GM23338 (cell line): ENCODE measurements around the gene ALG9. TPM values are rescaled to one million over a fixed set of nuclear protein-coding genes. Genes with fewer than 3 reads are reported as not detected.

Source experiments
- ATAC-seq: fragments of 200-7000 bp; cut with Tn5 transposase; 3 replicates; pipeline ENCODE4 v1.9.1; 2020
- DNase-seq: peaks from one replicate; pipeline ENCODE4 v3.0.0-alpha.2; 2015; ENCODE audit warnings: low spot score
- H2AFZ ChIP-seq: fragments of 200-600 bp; sonication (generic); 2 replicates; pipeline ENCODE4 v1.8.0; 2016; ENCODE audit warnings: antibody characterized with exemption, mild to moderate bottlenecking, moderate library complexity
- H3F3A ChIP-seq: fragments of 200-600 bp; sonication (generic); replicated peaks from 2 replicates; pipeline ENCODE4 v1.8.0; 2017; ENCODE audit warnings: antibody characterized with exemption, mixed run types, low read depth
- H3K27ac ChIP-seq: fragments of 200-600 bp; sonication (generic); 2 replicates; pipeline ENCODE4 v1.6.1; 2016; ENCODE audit warnings: low read depth
- H3K27me3 ChIP-seq: fragments of 200-600 bp; sonication (generic); 2 replicates; pipeline ENCODE4 v1.8.0; 2016; ENCODE audit warnings: mild to moderate bottlenecking, mixed run types, moderate library complexity; ENCODE audit not compliant: insufficient read depth
- H3K36me3 ChIP-seq: fragments of 200-600 bp; sonication (generic); 2 replicates; pipeline ENCODE4 v1.8.0; 2016; ENCODE audit warnings: mild to moderate bottlenecking; ENCODE audit not compliant: insufficient read depth
- H3K4me1 ChIP-seq: fragments of 200-600 bp; sonication (generic); 2 replicates; pipeline ENCODE4 v1.8.0; 2016; ENCODE audit warnings: mild to moderate bottlenecking, moderate library complexity; ENCODE audit not compliant: insufficient read depth
- H3K4me2 ChIP-seq: fragments of 200-600 bp; sonication (generic); 2 replicates; pipeline ENCODE4 v1.7.1; 2017; ENCODE audit warnings: mixed run types
- H3K4me3 ChIP-seq: fragments of 200-600 bp; sonication (generic); 2 replicates; pipeline ENCODE4 v1.6.1; 2016; ENCODE audit warnings: mixed run types
- H3K79me2 ChIP-seq: fragments of 200-600 bp; sonication (generic); replicated peaks from 2 replicates; pipeline ENCODE4 v1.8.0; 2017; ENCODE audit warnings: mild to moderate bottlenecking; ENCODE audit not compliant: insufficient read depth
- H3K9me2 ChIP-seq: fragments of 200-600 bp; sonication (generic); 2 replicates; pipeline ENCODE4 v1.8.0; 2017; ENCODE audit not compliant: insufficient read depth
- H4K20me1 ChIP-seq: fragments of 200-600 bp; sonication (generic); replicated peaks from 2 replicates; pipeline ENCODE4 v1.8.0; 2017; ENCODE audit warnings: mild to moderate bottlenecking; ENCODE audit not compliant: insufficient read depth
- H3K27ac Mint-ChIP-seq: 2 replicates; pipeline ENCODE4 v1.8.0; 2020; ENCODE audit warnings: inconsistent platforms, mild to moderate bottlenecking, moderate library complexity, mixed read lengths
- H3K27me3 Mint-ChIP-seq: 3 replicates; pipeline ENCODE4 v1.8.0; 2022; ENCODE audit warnings: low read depth, mild to moderate bottlenecking, moderate library complexity, mixed read lengths, inconsistent platforms; ENCODE audit not compliant: insufficient read depth, poor library complexity
- H3K36me3 Mint-ChIP-seq: 3 replicates; pipeline ENCODE4 v1.8.0; 2021; ENCODE audit warnings: low read depth, mild to moderate bottlenecking, inconsistent platforms, moderate library complexity, mixed read lengths
- H3K4me1 Mint-ChIP-seq: 3 replicates; pipeline ENCODE4 v1.8.0; 2020; ENCODE audit warnings: mild to moderate bottlenecking, inconsistent platforms, mixed read lengths
- H3K4me3 Mint-ChIP-seq: 3 replicates; pipeline ENCODE4 v1.8.0; 2021; ENCODE audit warnings: moderate library complexity, mild to moderate bottlenecking, inconsistent platforms, mixed read lengths
- H3K9me3 Mint-ChIP-seq: 3 replicates; pipeline ENCODE4 v1.8.0; 2020; ENCODE audit warnings: moderate library complexity, mild to moderate bottlenecking, inconsistent platforms, mixed read lengths
- CREB1 ChIP-seq: fragments of 250-450 bp; sonication (Bioruptor Pico); IDR thresholded peaks from 2 replicates; pipeline ENCODE4 v1.5.0; 2020; ENCODE audit warnings: low read depth, mild to moderate bottlenecking, moderate library complexity
- EZH2 ChIP-seq: fragments of 200-600 bp; sonication (generic); IDR thresholded peaks from one replicate; pipeline ENCODE4 v1.8.0; 2017; ENCODE audit warnings: antibody characterized with exemption, mild to moderate bottlenecking, low read depth; ENCODE audit not compliant: unreplicated experiment
- EZH2phosphoT487 ChIP-seq: fragments of 200-600 bp; sonication (generic); IDR thresholded peaks from one replicate; pipeline ENCODE4 v1.8.1; 2018; ENCODE audit warnings: antibody characterized with exemption; ENCODE audit not compliant: unreplicated experiment
- JUNB ChIP-seq: IDR thresholded peaks from one replicate; pipeline ENCODE4 v1.6.1; 2016; ENCODE audit warnings: antibody characterized with exemption; ENCODE audit not compliant: unreplicated experiment
- NANOG ChIP-seq: IDR thresholded peaks from 2 replicates; pipeline ENCODE4 v1.6.1; 2016; ENCODE audit warnings: antibody characterized with exemption, borderline replicate concordance
- POLR2AphosphoS5 ChIP-seq: IDR thresholded peaks from 2 replicates; pipeline ENCODE4 v1.6.1; 2016; ENCODE audit warnings: antibody characterized with exemption, low read depth
- ZNF331 ChIP-seq: fragments of 250-450 bp; sonication (Bioruptor Pico); IDR thresholded peaks from 2 replicates; pipeline ENCODE4 v1.5.0; 2020; ENCODE audit warnings: low read depth, mild to moderate bottlenecking, moderate library complexity
- polyA plus RNA-seq: library from polyadenylated mRNA; unstranded; fragments of >200 nt; fragmentation: Nextera tagmentation; extraction: Ambion mirVana; gene quantifications from 2 replicates; pipeline ENCODE4 v1.2.1, GENCODE V29; 2016
- total RNA-seq: library from RNA; depleted of rRNA; stranded (reverse); fragments of >200 nt; shearing (Covaris generic); gene quantifications from 2 replicates; pipeline ENCODE4 v1.2.3, GENCODE V29; 2014
- TF ChIP-seq, protein P1 (sequence below): fragments of 250-450 bp; sonication (Bioruptor Pico); IDR thresholded peaks from 2 replicates; pipeline ENCODE4 v1.5.0; 2020; ENCODE audit warnings: mild to moderate bottlenecking, moderate library complexity
- TF ChIP-seq, protein P2 (sequence below): IDR thresholded peaks from one replicate; pipeline ENCODE4 v1.6.1; 2018; ENCODE audit warnings: antibody characterized with exemption; ENCODE audit not compliant: unreplicated experiment
- TF ChIP-seq, protein P3 (sequence below): IDR thresholded peaks from 2 replicates; pipeline ENCODE4 v1.6.1; 2016; ENCODE audit warnings: antibody characterized with exemption

The ALG9 gene
- total and polyA plus RNA-seq, 2 experiments from 2014 or later = 25.4 to 31.1 TPM

GRCh38 chr11:111811445-111811844 is 59.9 kb downstream of the ALG9 start:
- Histone ChIP-seq H3K4me3 (no peak overlapping the region), H3K4me2 (no peak overlapping the region), H2AFZ (no peak overlapping the region), H3K4me1 (no peaks in the 10 kb centered on the region), H3K9me2 (no peaks in the 10 kb centered on the region), H3K79me2 (no peaks in the 10 kb centered on the region), H3F3A (no peaks in the 10 kb centered on the region), H4K20me1 (no peaks in the 10 kb centered on the region), H3K27ac (no peak overlapping the region), H3K27me3 (no peaks in the 10 kb centered on the region), H3K36me3 (no peaks in the 10 kb centered on the region)
- peaks cover 8% of the 10 kb centered on the region for H3K4me1 Mint-ChIP-seq
- DNase-seq (no peak), ATAC-seq (no peak)
- H3K27ac Mint-ChIP-seq = no peak overlapping the region
- TF ChIP-seq ZNF331 (no peak), CREB1 (CRISPR knock-in tag) (no peak)
- TF ChIP-seq, protein P1, sequence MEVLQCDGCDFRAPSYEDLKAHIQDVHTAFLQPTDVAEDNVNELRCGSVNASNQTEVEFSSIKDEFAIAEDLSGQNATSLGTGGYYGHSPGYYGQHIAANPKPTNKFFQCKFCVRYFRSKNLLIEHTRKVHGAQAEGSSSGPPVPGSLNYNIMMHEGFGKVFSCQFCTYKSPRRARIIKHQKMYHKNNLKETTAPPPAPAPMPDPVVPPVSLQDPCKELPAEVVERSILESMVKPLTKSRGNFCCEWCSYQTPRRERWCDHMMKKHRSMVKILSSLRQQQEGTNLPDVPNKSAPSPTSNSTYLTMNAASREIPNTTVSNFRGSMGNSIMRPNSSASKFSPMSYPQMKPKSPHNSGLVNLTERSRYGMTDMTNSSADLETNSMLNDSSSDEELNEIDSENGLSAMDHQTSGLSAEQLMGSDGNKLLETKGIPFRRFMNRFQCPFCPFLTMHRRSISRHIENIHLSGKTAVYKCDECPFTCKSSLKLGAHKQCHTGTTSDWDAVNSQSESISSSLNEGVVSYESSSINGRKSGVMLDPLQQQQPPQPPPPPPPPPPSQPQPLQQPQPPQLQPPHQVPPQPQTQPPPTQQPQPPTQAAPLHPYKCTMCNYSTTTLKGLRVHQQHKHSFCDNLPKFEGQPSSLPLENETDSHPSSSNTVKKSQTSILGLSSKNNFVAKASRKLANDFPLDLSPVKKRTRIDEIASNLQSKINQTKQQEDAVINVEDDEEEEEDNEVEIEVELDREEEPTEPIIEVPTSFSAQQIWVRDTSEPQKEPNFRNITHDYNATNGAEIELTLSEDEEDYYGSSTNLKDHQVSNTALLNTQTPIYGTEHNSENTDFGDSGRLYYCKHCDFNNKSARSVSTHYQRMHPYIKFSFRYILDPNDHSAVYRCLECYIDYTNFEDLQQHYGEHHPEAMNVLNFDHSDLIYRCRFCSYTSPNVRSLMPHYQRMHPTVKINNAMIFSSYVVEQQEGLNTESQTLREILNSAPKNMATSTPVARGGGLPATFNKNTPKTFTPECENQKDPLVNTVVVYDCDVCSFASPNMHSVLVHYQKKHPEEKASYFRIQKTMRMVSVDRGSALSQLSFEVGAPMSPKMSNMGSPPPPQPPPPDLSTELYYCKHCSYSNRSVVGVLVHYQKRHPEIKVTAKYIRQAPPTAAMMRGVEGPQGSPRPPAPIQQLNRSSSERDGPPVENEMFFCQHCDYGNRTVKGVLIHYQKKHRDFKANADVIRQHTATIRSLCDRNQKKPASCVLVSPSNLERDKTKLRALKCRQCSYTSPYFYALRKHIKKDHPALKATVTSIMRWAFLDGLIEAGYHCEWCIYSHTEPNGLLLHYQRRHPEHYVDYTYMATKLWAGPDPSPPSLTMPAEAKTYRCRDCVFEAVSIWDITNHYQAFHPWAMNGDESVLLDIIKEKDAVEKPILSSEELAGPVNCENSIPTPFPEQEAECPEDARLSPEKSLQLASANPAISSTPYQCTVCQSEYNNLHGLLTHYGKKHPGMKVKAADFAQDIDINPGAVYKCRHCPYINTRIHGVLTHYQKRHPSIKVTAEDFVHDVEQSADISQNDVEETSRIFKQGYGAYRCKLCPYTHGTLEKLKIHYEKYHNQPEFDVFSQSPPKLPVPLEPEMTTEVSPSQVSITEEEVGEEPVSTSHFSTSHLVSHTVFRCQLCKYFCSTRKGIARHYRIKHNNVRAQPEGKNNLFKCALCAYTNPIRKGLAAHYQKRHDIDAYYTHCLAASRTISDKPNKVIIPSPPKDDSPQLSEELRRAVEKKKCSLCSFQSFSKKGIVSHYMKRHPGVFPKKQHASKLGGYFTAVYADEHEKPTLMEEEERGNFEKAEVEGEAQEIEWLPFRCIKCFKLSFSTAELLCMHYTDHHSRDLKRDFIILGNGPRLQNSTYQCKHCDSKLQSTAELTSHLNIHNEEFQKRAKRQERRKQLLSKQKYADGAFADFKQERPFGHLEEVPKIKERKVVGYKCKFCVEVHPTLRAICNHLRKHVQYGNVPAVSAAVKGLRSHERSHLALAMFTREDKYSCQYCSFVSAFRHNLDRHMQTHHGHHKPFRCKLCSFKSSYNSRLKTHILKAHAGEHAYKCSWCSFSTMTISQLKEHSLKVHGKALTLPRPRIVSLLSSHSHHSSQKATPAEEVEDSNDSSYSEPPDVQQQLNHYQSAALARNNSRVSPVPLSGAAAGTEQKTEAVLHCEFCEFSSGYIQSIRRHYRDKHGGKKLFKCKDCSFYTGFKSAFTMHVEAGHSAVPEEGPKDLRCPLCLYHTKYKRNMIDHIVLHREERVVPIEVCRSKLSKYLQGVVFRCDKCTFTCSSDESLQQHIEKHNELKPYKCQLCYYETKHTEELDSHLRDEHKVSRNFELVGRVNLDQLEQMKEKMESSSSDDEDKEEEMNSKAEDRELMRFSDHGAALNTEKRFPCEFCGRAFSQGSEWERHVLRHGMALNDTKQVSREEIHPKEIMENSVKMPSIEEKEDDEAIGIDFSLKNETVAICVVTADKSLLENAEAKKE (CRISPR knock-in tag) = no peak
- H3K27me3 Mint-ChIP-seq = peaks cover 6% of the 10 kb centered on the region
- no peak overlapping the region for H3K4me3 Mint-ChIP-seq
- H3K9me3 Mint-ChIP-seq = no peaks in the 10 kb centered on the region
- H3K36me3 Mint-ChIP-seq = no peaks in the 10 kb centered on the region; the same call in 2 of the 3 replicates

GRCh38 chr11:111808834-111809233 is 62.5 kb downstream of the ALG9 start:
- no peak for DNase-seq
- Mint-ChIP-seq H3K4me1 (peaks cover 6% of the 10 kb centered on the region), H3K27ac (no peak overlapping the region), H3K36me3 (no peaks in the 10 kb centered on the region; the same call in 1 of the 3 replicates), H3K9me3 (no peaks in the 10 kb centered on the region), H3K4me3 (no peak overlapping the region), H3K27me3 (peaks cover 4% of the 10 kb centered on the region)
- peaks cover 6% of the 10 kb centered on the region; the same call in 1 of the 2 replicates for H3K4me1 ChIP-seq
- H3F3A ChIP-seq = no peaks in the 10 kb centered on the region
- H3K4me3 ChIP-seq = no peak overlapping the region
- H3K27ac ChIP-seq = no peak overlapping the region
- H2AFZ ChIP-seq = no peak overlapping the region
- H3K36me3 ChIP-seq = no peaks in the 10 kb centered on the region
- no peaks in the 10 kb centered on the region for H4K20me1 ChIP-seq
- no peaks in the 10 kb centered on the region for H3K79me2 ChIP-seq
- no peaks in the 10 kb centered on the region for H3K27me3 ChIP-seq
- H3K9me2 ChIP-seq = no peaks in the 10 kb centered on the region
- no peak overlapping the region for H3K4me2 ChIP-seq
- ATAC-seq = no peak
- TF ChIP-seq NANOG (no peak), EZH2 (no peak), EZH2phosphoT487 (no peak), CREB1 (CRISPR knock-in tag) (no peak), POLR2AphosphoS5 (no peak), JUNB (no peak)
- TF ChIP-seq, protein P2, sequence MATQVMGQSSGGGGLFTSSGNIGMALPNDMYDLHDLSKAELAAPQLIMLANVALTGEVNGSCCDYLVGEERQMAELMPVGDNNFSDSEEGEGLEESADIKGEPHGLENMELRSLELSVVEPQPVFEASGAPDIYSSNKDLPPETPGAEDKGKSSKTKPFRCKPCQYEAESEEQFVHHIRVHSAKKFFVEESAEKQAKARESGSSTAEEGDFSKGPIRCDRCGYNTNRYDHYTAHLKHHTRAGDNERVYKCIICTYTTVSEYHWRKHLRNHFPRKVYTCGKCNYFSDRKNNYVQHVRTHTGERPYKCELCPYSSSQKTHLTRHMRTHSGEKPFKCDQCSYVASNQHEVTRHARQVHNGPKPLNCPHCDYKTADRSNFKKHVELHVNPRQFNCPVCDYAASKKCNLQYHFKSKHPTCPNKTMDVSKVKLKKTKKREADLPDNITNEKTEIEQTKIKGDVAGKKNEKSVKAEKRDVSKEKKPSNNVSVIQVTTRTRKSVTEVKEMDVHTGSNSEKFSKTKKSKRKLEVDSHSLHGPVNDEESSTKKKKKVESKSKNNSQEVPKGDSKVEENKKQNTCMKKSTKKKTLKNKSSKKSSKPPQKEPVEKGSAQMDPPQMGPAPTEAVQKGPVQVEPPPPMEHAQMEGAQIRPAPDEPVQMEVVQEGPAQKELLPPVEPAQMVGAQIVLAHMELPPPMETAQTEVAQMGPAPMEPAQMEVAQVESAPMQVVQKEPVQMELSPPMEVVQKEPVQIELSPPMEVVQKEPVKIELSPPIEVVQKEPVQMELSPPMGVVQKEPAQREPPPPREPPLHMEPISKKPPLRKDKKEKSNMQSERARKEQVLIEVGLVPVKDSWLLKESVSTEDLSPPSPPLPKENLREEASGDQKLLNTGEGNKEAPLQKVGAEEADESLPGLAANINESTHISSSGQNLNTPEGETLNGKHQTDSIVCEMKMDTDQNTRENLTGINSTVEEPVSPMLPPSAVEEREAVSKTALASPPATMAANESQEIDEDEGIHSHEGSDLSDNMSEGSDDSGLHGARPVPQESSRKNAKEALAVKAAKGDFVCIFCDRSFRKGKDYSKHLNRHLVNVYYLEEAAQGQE = no peak
- TF ChIP-seq, protein P3, sequence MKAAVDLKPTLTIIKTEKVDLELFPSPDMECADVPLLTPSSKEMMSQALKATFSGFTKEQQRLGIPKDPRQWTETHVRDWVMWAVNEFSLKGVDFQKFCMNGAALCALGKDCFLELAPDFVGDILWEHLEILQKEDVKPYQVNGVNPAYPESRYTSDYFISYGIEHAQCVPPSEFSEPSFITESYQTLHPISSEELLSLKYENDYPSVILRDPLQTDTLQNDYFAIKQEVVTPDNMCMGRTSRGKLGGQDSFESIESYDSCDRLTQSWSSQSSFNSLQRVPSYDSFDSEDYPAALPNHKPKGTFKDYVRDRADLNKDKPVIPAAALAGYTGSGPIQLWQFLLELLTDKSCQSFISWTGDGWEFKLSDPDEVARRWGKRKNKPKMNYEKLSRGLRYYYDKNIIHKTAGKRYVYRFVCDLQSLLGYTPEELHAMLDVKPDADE = no peak
